Mesendoderm (in vitro differentiated cells): ENCODE data around the gene ZCCHC14.
"Not testable (repeated sequence)": the region's sequence is repeated elsewhere in the genome, so short reads cannot be mapped to it uniquely, and the experiment has no call there.

Experiments used
- DNase-seq: peaks from one replicate; pipeline ENCODE4 v3.0.0; 2013
- H2AK5ac ChIP-seq: 2 replicates; pipeline ENCODE4 v1.6.1; 2013; ENCODE audit warnings: low read length, inconsistent platforms
- H2BK120ac ChIP-seq: 2 replicates; pipeline ENCODE4 v1.6.1; 2013; ENCODE audit warnings: low read depth, mild to moderate bottlenecking, low read length, moderate library complexity, mixed read lengths
- H2BK15ac ChIP-seq: replicated peaks from 2 replicates; pipeline ENCODE4 v1.6.1; 2013; ENCODE audit warnings: low read depth, mild to moderate bottlenecking, moderate library complexity
- H2BK5ac ChIP-seq: 2 replicates; pipeline ENCODE4 v1.6.1; 2013; ENCODE audit warnings: low read length, inconsistent platforms
- H3K18ac ChIP-seq: 2 replicates; pipeline ENCODE4 v1.6.1; 2013; ENCODE audit warnings: mild to moderate bottlenecking, low read length, mixed read lengths
- H3K23ac ChIP-seq: one replicate; pipeline ENCODE4 v1.6.1; 2013; ENCODE audit warnings: low read length
- H3K27ac ChIP-seq: 2 replicates; pipeline ENCODE4 v1.5.1; 2013; ENCODE audit warnings: low read depth, mild to moderate bottlenecking, inconsistent platforms, low read length, moderate library complexity
- H3K27me3 ChIP-seq: 2 replicates; pipeline ENCODE4 v1.6.1; 2013; ENCODE audit warnings: low read length, control low read depth, mild to moderate bottlenecking, inconsistent platforms; ENCODE audit not compliant: insufficient read depth, poor library complexity
- H3K36me3 ChIP-seq: 2 replicates; pipeline ENCODE4 v1.6.1; 2013; ENCODE audit warnings: low read length, inconsistent platforms; ENCODE audit not compliant: control insufficient read depth, insufficient read depth
- H3K4ac ChIP-seq: one replicate; pipeline ENCODE4 v1.6.1; 2013; ENCODE audit warnings: low read depth, mild to moderate bottlenecking, low read length, moderate library complexity
- H3K4me1 ChIP-seq: 2 replicates; pipeline ENCODE4 v1.6.1; 2013; ENCODE audit warnings: low read depth, low read length, inconsistent platforms; ENCODE audit not compliant: control insufficient read depth
- H3K4me2 ChIP-seq: 2 replicates; pipeline ENCODE4 v1.6.1; 2013; ENCODE audit warnings: low read length
- H3K4me3 ChIP-seq: 2 replicates; pipeline ENCODE4 v1.5.1; 2013; ENCODE audit warnings: mild to moderate bottlenecking, low read length
- H3K56ac ChIP-seq: one replicate; pipeline ENCODE4 v1.6.1; 2013; ENCODE audit warnings: low read length
- H3K79me1 ChIP-seq: 2 replicates; pipeline ENCODE4 v1.6.1; 2013; ENCODE audit warnings: low read length, inconsistent platforms
- H3K79me2 ChIP-seq: 2 replicates; pipeline ENCODE4 v1.6.1; 2013; ENCODE audit warnings: mild to moderate bottlenecking, low read length; ENCODE audit not compliant: control insufficient read depth, insufficient read depth
- H3K9ac ChIP-seq: 2 replicates; pipeline ENCODE4 v1.6.1; 2013; ENCODE audit warnings: low read length, inconsistent platforms
- H4K5ac ChIP-seq: one replicate; pipeline ENCODE4 v1.6.1; 2013; ENCODE audit warnings: low read length
- H4K8ac ChIP-seq: one replicate; pipeline ENCODE4 v1.6.1; 2013; ENCODE audit warnings: low read depth, mild to moderate bottlenecking, control low read depth, low read length, moderate library complexity
- WGBS: extraction: QIAGEN DNeasy Blood & Tissue Kit; methylation state at CpG from one replicate; pipeline ENCODE4 v1.1.7; 2013; ENCODE audit warnings: low lambda C conversion rate, missing lambda C conversion rate; ENCODE audit not compliant: insufficient coverage; ENCODE audit errors: extremely low coverage; 5-methylcytosine and 5-hydroxymethylcytosine counted together

Gene ZCCHC14

GRCh38 chr16:87503232-87503937, 10.6 kb upstream of the ZCCHC14 start:
- not testable (repeated sequence) for H3K18ac ChIP-seq, H3K4me2 ChIP-seq, H3K4ac ChIP-seq, H4K8ac ChIP-seq, DNase-seq, H3K27me3 ChIP-seq, H2BK120ac ChIP-seq, H3K23ac ChIP-seq, H2BK15ac ChIP-seq, H3K79me1 ChIP-seq, H3K36me3 ChIP-seq, H3K56ac ChIP-seq, H3K79me2 ChIP-seq, H4K5ac ChIP-seq, H3K27ac ChIP-seq, H2AK5ac ChIP-seq, H3K4me3 ChIP-seq, H2BK5ac ChIP-seq, H3K4me1 ChIP-seq, H3K9ac ChIP-seq
- no CpG with 5 or more reads among the region's 18 CpGs for WGBS

- Histone ChIP-seq H3K23ac (no peak overlapping the region), H4K8ac (no peak overlapping the region), H2AK5ac (no peak overlapping the region), H3K27ac (no peak overlapping the region), H2BK120ac (no peak overlapping the region), H3K18ac (no peak overlapping the region), H2BK15ac (no peak overlapping the region), H3K4ac (no peak overlapping the region), H3K36me3 (no peaks in the 10 kb centered on the region), H3K79me2 (no peaks in the 10 kb centered on the region), H3K9ac (no peak overlapping the region), H4K5ac (no peak overlapping the region), H3K79me1 (no peaks in the 10 kb centered on the region), H3K4me2 (no peak overlapping the region), H3K4me1 (no peaks in the 10 kb centered on the region), H2BK5ac (no peak overlapping the region), H3K4me3 (no peak overlapping the region), H3K27me3 (no peaks in the 10 kb centered on the region), H3K56ac (no peak overlapping the region)
- WGBS: 100% methylated on average over 3 of the region's 5 CpGs
- DNase-seq: no peak
Measured at GRCh38 chr16:87502308-87502969, 9.6 kb upstream of the ZCCHC14 start.

GRCh38 chr16:87501117-87501516, 8.3 kb upstream of the ZCCHC14 start:
- H3K18ac ChIP-seq: no peak overlapping the region
- H3K27ac ChIP-seq: no peak overlapping the region
- no peak overlapping the region for H3K56ac ChIP-seq

GRCh38 chr16:87499189-87499486, 6.3 kb upstream of the ZCCHC14 start:
- no peak overlapping the region for H3K23ac ChIP-seq
- H3K4me3 ChIP-seq: no peak overlapping the region
- H2BK15ac ChIP-seq: no peak overlapping the region
- no peaks in the 10 kb centered on the region for H3K36me3 ChIP-seq
- no peaks in the 10 kb centered on the region for H3K27me3 ChIP-seq
- no CpG with 5 or more reads among the region's 2 CpGs for WGBS
- H3K79me1 ChIP-seq: no peaks in the 10 kb centered on the region
- H2AK5ac ChIP-seq: no peak overlapping the region
- H3K4me2 ChIP-seq: no peak overlapping the region
- H3K18ac ChIP-seq: no peak overlapping the region
- H3K79me2 ChIP-seq: no peaks in the 10 kb centered on the region
- H3K56ac ChIP-seq: no peak overlapping the region
- H4K8ac ChIP-seq: no peak overlapping the region
- H3K4me1 ChIP-seq: no peaks in the 10 kb centered on the region
- DNase-seq: no peak
- no peak overlapping the region for H2BK5ac ChIP-seq
- no peak overlapping the region for H3K27ac ChIP-seq
- H3K4ac ChIP-seq: no peak overlapping the region
- no peak overlapping the region for H3K9ac ChIP-seq
- no peak overlapping the region for H2BK120ac ChIP-seq
- no peak overlapping the region for H4K5ac ChIP-seq

More at GRCh38 chr16:87501117-87501516, 8.3 kb upstream of the ZCCHC14 start:
- Histone ChIP-seq H3K4me2 (no peak overlapping the region), H2BK5ac (no peak overlapping the region), H3K79me1 (no peaks in the 10 kb centered on the region), H3K36me3 (no peaks in the 10 kb centered on the region), H2BK120ac (no peak overlapping the region), H3K9ac (no peak overlapping the region), H3K27me3 (no peaks in the 10 kb centered on the region), H3K23ac (no peak overlapping the region), H4K5ac (no peak overlapping the region), H3K79me2 (no peaks in the 10 kb centered on the region), H2AK5ac (no peak overlapping the region), H3K4me3 (no peak overlapping the region), H2BK15ac (no peak overlapping the region), H4K8ac (no peak overlapping the region), H3K4me1 (no peaks in the 10 kb centered on the region), H3K4ac (no peak overlapping the region)
- WGBS: no CpG with 5 or more reads among the region's 5 CpGs
- no peak for DNase-seq

GRCh38 chr16:87498324-87499188, 5.7 kb upstream of the ZCCHC14 start:
- Histone ChIP-seq H4K5ac (no peak overlapping the region), H4K8ac (no peak overlapping the region), H3K4me2 (no peak overlapping the region), H3K27me3 (no peaks in the 10 kb centered on the region), H3K18ac (no peak overlapping the region), H2AK5ac (no peak overlapping the region), H2BK15ac (no peak overlapping the region), H3K36me3 (no peaks in the 10 kb centered on the region), H3K4me3 (no peak overlapping the region), H3K23ac (no peak overlapping the region), H3K56ac (no peak overlapping the region), H3K79me1 (no peaks in the 10 kb centered on the region), H2BK5ac (no peak overlapping the region), H3K79me2 (no peaks in the 10 kb centered on the region), H3K9ac (no peak overlapping the region), H3K4me1 (no peaks in the 10 kb centered on the region), H3K27ac (no peak overlapping the region), H3K4ac (no peak overlapping the region), H2BK120ac (no peak overlapping the region)
- WGBS: no CpG with 5 or more reads among the region's 9 CpGs
- DNase-seq: no peak
